HL-60/S4 treated with retinoic acid at 250 ng/mL for 4 days and 3 days (cell line): Measurements from ENCODE around the gene STING1.
"Not testable (repeated sequence)": the region's sequence is repeated elsewhere in the genome, so short reads cannot be mapped to it uniquely, and the experiment has no call there.

Experiments used
- in situ Hi-C: fragments of 300-500 bp; cut with MboI; formaldehyde crosslinking; loops from 2 replicates; pipeline ENCODE4 v1.7.0; 2022; ENCODE audit warnings: low sequenced_read_pairs

Gene STING1

GRCh38 chr5:139443831-139444453 is 38.6 kb downstream of the STING1 start:
- in situ Hi-C loops: no loop called here

GRCh38 chr5:139440416-139440815 is 42.1 kb downstream of the STING1 start:
- in situ Hi-C loops: not testable (repeated sequence)

GRCh38 chr5:139439013-139439903 is 43.3 kb downstream of the STING1 start, which contains the start of gene DNAJC18:
TSS of gene DNAJC18 (minus strand) at chr5:139439525. CDS start at chr5:139439445, 80 bp downstream.
- in situ Hi-C loops: no loop called here

GRCh38 chr5:139438707-139439012 is 43.9 kb downstream of the STING1 start:
- in situ Hi-C loops: no loop called here

GRCh38 chr5:139435676-139436075 is 46.9 kb downstream of the STING1 start:
- in situ Hi-C loops: no loop called here

GRCh38 chr5:139431706-139432105 is 50.9 kb downstream of the STING1 start:
- in situ Hi-C loops: no loop called here

GRCh38 chr5:139430015-139430414 is 52.5 kb downstream of the STING1 start:
- in situ Hi-C loops: no loop called here

GRCh38 chr5:139426203-139426885 is 56.2 kb downstream of the STING1 start:
- in situ Hi-C loops: loop anchor here (10.0 kb wide), 1 partner anchor 88 kb away; no protein-coding TSS in a partner anchor
